Measurements from ENCODE around the gene HAUS5. TPM values are rescaled to one million over a fixed set of nuclear protein-coding genes. Genes with fewer than 3 reads are reported as not detected.

The HAUS5 gene
- total and polyA plus RNA-seq, 9 donors: 8.8 to 24.5 (median 19.4) TPM

- no peaks in the 10 kb centered on the region for H3K27me3 ChIP-seq
- 31 to 36% (median 35%) methylated on average over 6 of the region's 6 CpGs for WGBS, 3 donors
- intact Hi-C loops (cut with DNase I): no loop called here
These were observed 26.7 kb downstream of the HAUS5 start for GRCh38 chr19:35639321-35639639.

GRCh38 chr19:35639863-35640262 lies 27.3 kb downstream of the HAUS5 start:
- H3K27ac ChIP-seq: no peak overlapping the region
- no peaks in the 10 kb centered on the region for H3K27me3 ChIP-seq
- H3K4me3 ChIP-seq: no peak overlapping the region
- peaks cover 2% of the 10 kb centered on the region for H3K4me1 ChIP-seq (ENCODE audit: insufficient read depth)
- intact Hi-C loops (cut with DNase I): no loop called here
- H3K36me3 ChIP-seq: no peaks in the 10 kb centered on the region
- 74 to 85% (median 80%) methylated on average over 8 of the region's 8 CpGs for WGBS, 3 donors
- H3K9me3 ChIP-seq: no peaks in the 10 kb centered on the region
- no peak for DNase-seq
- TF ChIP-seq EP300 (IDR thresholded peaks at IDR 0.05) (no peak), CTCF (IDR thresholded peaks at IDR 0.05) (no peak), POLR2A (IDR thresholded peaks at IDR 0.05) (no peak)

More at GRCh38 chr19:35639321-35639639, 26.7 kb downstream of the HAUS5 start:
- TF ChIP-seq CTCF (IDR thresholded peaks at IDR 0.05): no peak
- TF ChIP-seq EP300 (IDR thresholded peaks at IDR 0.05): no peak
- no peak for TF ChIP-seq POLR2A (IDR thresholded peaks at IDR 0.05)
- Histone ChIP-seq H3K27ac (no peak overlapping the region), H3K9me3 (no peaks in the 10 kb centered on the region), H3K4me1 (ENCODE audit: insufficient read depth) (peaks cover 2% of the 10 kb centered on the region), H3K36me3 (no peaks in the 10 kb centered on the region), H3K4me3 (no peak overlapping the region)
- DNase-seq: no peak

GRCh38 chr19:35641515-35642151 lies 29.1 kb downstream of the HAUS5 start, which contains the start of gene ETV2:
ETV2 (plus strand) TSS chr19:35641745; CDS start chr19:35642461, 716 bp downstream.
- Histone ChIP-seq H3K36me3 (no peaks in the 10 kb centered on the region), H3K27me3 (no peaks in the 10 kb centered on the region), H3K4me3 (no peak within 1 kb of the TSS), H3K27ac (no peak within 1 kb of the TSS), H3K4me1 (ENCODE audit: insufficient read depth) (peaks cover 7% of the 10 kb centered on the region), H3K9me3 (no peaks in the 10 kb centered on the region)
- intact Hi-C loops (cut with DNase I): no loop called here
- 19 to 24% (median 21%) methylated on average over 27 to 28 of the region's 28 CpGs for WGBS, 3 donors
- TF ChIP-seq EP300 (IDR thresholded peaks at IDR 0.05) (no peak), CTCF (IDR thresholded peaks at IDR 0.05) (no peak), POLR2A (IDR thresholded peaks at IDR 0.05) (no peak)
- DNase-seq: peak; percentile 35 to 61 (median 52)

- DNase-seq: peak in 1 of 5 donors; percentile 50
- WGBS, 3 donors: 76 to 79% (median 78%) methylated on average over 10 of the region's 10 CpGs
- Histone ChIP-seq H3K36me3 (no peaks in the 10 kb centered on the region), H3K27ac (no peak overlapping the region), H3K27me3 (no peaks in the 10 kb centered on the region), H3K4me1 (ENCODE audit: insufficient read depth) (peaks cover 7% of the 10 kb centered on the region), H3K9me3 (no peaks in the 10 kb centered on the region), H3K4me3 (no peak overlapping the region)
- TF ChIP-seq POLR2A (IDR thresholded peaks at IDR 0.05) (no peak), CTCF (IDR thresholded peaks at IDR 0.05) (no peak), EP300 (IDR thresholded peaks at IDR 0.05) (no peak)
- intact Hi-C loops (cut with DNase I): no loop called here
These were observed 29.8 kb downstream of the HAUS5 start for GRCh38 chr19:35642312-35642711.
